HepG2 (cell line): ENCODE measurements around the gene IGF2BP3. TPM values are rescaled to one million over a fixed set of nuclear protein-coding genes. Genes with fewer than 3 reads are reported as not detected.

Source experiments
- ATF3 ChIP-seq: sonication (generic); formaldehyde crosslinking; IDR thresholded peaks from 2 replicates; pipeline ENCODE4 v1.4.0; 2020; ENCODE audit warnings: missing genetic modification reagents
- BCL6 ChIP-seq: IDR thresholded peaks from 2 replicates; pipeline ENCODE4 v1.6.1; 2016; ENCODE audit warnings: missing genetic modification reagents, missing compliant biosample characterization
- CEBPG ChIP-seq: IDR thresholded peaks from 2 replicates; pipeline ENCODE4 v1.6.1; 2016
- CREB1 ChIP-seq, 2 experiments: fragments of 450-650 bp in 1 of 2; IDR thresholded peaks; 2 replicates each; pipeline ENCODE4 v1.6.1; 2016 to 2017; ENCODE audit warnings: control low read depth in 1 of 2, mild to moderate bottlenecking in 1 of 2, missing compliant biosample characterization in 1 of 2, missing genetic modification characterization in 1 of 2
- HDAC2 ChIP-seq: sonication (generic); formaldehyde crosslinking; IDR thresholded peaks from 2 replicates; pipeline ENCODE4 v1.4.0; 2020; ENCODE audit warnings: missing genetic modification reagents
- HOMEZ ChIP-seq: IDR thresholded peaks from 2 replicates; pipeline ENCODE4 v1.6.1; 2016; ENCODE audit warnings: low read depth
- NCOR1 ChIP-seq: fragments of 200-600 bp; sonication (generic); IDR thresholded peaks from 2 replicates; pipeline ENCODE4 v1.7.0; 2017; ENCODE audit warnings: antibody characterized with exemption, low read length, borderline replicate concordance
- NR2F1 ChIP-seq, 2 experiments: fragments of 450-650 bp in 1 of 2; formaldehyde crosslinking in 1 of 2; IDR thresholded peaks; 2 replicates each; pipeline versions ENCODE4 v1.5.0 to v1.6.1; 2016 to 2020; ENCODE audit warnings: mild to moderate bottlenecking in 1 of 2, missing compliant biosample characterization in 1 of 2, missing genetic modification reagents in 1 of 2, moderate library complexity in 1 of 2
- PRDM10 ChIP-seq: sonication (generic); formaldehyde crosslinking; IDR thresholded peaks from 2 replicates; pipeline ENCODE4 v1.4.0; 2020; ENCODE audit warnings: low read depth, missing genetic modification reagents
- RXRB ChIP-seq: IDR thresholded peaks from 2 replicates; pipeline ENCODE4 v1.6.1; 2016; ENCODE audit warnings: borderline replicate concordance, missing genetic modification reagents, missing compliant biosample characterization
- SALL1 ChIP-seq: sonication (generic); formaldehyde crosslinking; IDR thresholded peaks from 2 replicates; pipeline ENCODE4 v1.8.0; 2022; ENCODE audit warnings: mild to moderate bottlenecking, missing genetic modification reagents
- TEAD3 ChIP-seq: optimal IDR thresholded peaks from 2 replicates; pipeline ENCODE3; 2016; ENCODE audit warnings: borderline replicate concordance
- TGIF2 ChIP-seq: IDR thresholded peaks from 2 replicates; pipeline ENCODE4 v1.6.1; 2016; ENCODE audit warnings: control low read depth, missing compliant biosample characterization
- ZBTB3 ChIP-seq: sonication (generic); formaldehyde crosslinking; IDR thresholded peaks from 2 replicates; pipeline ENCODE4 v1.4.0; 2020; ENCODE audit warnings: low read depth, mild to moderate bottlenecking, moderate library complexity, missing genetic modification reagents, borderline replicate concordance
- ZNF12 ChIP-seq: sonication (generic); formaldehyde crosslinking; IDR thresholded peaks from 2 replicates; pipeline ENCODE4 v1.5.0; 2020; ENCODE audit warnings: missing genetic modification reagents
- ZNF549 ChIP-seq: sonication (generic); formaldehyde crosslinking; IDR thresholded peaks from 2 replicates; pipeline ENCODE4 v1.5.0; 2020; ENCODE audit warnings: missing genetic modification reagents
- ZNF710 ChIP-seq: sonication (generic); formaldehyde crosslinking; IDR thresholded peaks from 2 replicates; pipeline ENCODE4 v1.5.0; 2020; ENCODE audit warnings: mild to moderate bottlenecking, missing genetic modification reagents, borderline replicate concordance
- ZNF790 ChIP-seq: sonication (generic); formaldehyde crosslinking; IDR thresholded peaks from 2 replicates; pipeline ENCODE4 v1.8.0; 2022; ENCODE audit warnings: missing genetic modification reagents, mild to moderate bottlenecking, borderline replicate concordance
- ZSCAN5A ChIP-seq: sonication (generic); formaldehyde crosslinking; IDR thresholded peaks from 2 replicates; pipeline ENCODE4 v1.8.0; 2022; ENCODE audit warnings: mild to moderate bottlenecking, missing genetic modification reagents, borderline replicate concordance
- polyA plus RNA-seq, 8 experiments: library from polyadenylated mRNA; depleted of rRNA in 3 of 8; stranded (reverse) in 7 of 8; unstranded in 1 of 8; fragments of >200 nt; fragmentation: Illumina TruSeq in 4 of 8; extraction: Trizol in 4 of 8; gene quantifications; 2 replicates each; pipeline versions ENCODE4 v1.2.1 to v1.2.3, GENCODE V29; 2011 to 2016; ENCODE audit warnings: low read depth in 4 of 8, missing spikeins in 1 of 8, mixed read lengths in 1 of 8; ENCODE audit not compliant: insufficient read depth in 1 of 8
- total RNA-seq, 5 experiments: library from RNA; depleted of rRNA; stranded (reverse); fragments of >200 nt; fragmentation: Illumina TruSeq; extraction: Trizol; gene quantifications; 2 replicates each; pipeline ENCODE4 v1.2.3, GENCODE V29; 2016; ENCODE audit warnings: low read depth in 1 of 5

IGF2BP3 gene
- total and polyA plus RNA-seq, 2 of the 13 experiments (the other 11 are each of a cell fraction or from before 2014, with no cell fraction given), result 37.7 to 39.5 TPM

- TF ChIP-seq ZNF710 (CRISPR knock-in tag) (0 out of 2 replicates have a peak, but pooled peaks have one; percentile 62), ZNF549 (CRISPR knock-in tag) (no peak), HDAC2 (peak; percentile 49), TEAD3 (peak; percentile 51), CEBPG (CRISPR knock-in tag) (peak; percentile 90), ATF3 (peak; percentile 25; the same call in 1 of the 2 replicates), NR2F1 (CRISPR knock-in tag; IDR thresholded peaks at IDR 0.05) (peak in 1 of 2 experiments; percentile 41; a peak in 1 of 4 replicates), ZNF790 (CRISPR knock-in tag) (no peak), TGIF2 (CRISPR knock-in tag) (0 out of 2 replicates have a peak, but pooled peaks have one; percentile 44), BCL6 (CRISPR knock-in tag) (peak; percentile 69), SALL1 (peak; percentile 74), CREB1 (IDR thresholded peaks at IDR 0.05) (no peak), CREB1 (CRISPR knock-in tag; IDR thresholded peaks at IDR 0.05) (peak; percentile 51), HOMEZ (CRISPR knock-in tag) (peak; percentile 14; the same call in 1 of the 2 replicates), ZBTB3 (CRISPR knock-in tag) (no peak), PRDM10 (CRISPR knock-in tag) (no peak), ZNF12 (CRISPR knock-in tag) (0 out of 2 replicates have a peak, but pooled peaks have one; percentile 40), ZSCAN5A (peak; percentile 63; the same call in 1 of the 2 replicates), RXRB (CRISPR knock-in tag) (peak; percentile 66), NCOR1 (peak; percentile 74; the same call in 1 of the 2 replicates)
Measured at GRCh38 chr7:23357190-23358093, 112.8 kb downstream of the IGF2BP3 start (continued).
